Fibroblast of gingiva (primary cell): ENCODE results near the gene CDH13.
A peak's percentile ranks its signal among the peaks of the same experiment; 100 is the strongest.

Source experiments
- DNase-seq: peaks from one replicate; pipeline ENCODE4 v3.0.0-alpha.2; 2011; ENCODE audit warnings: low read depth

Gene CDH13

GRCh38 chr16:83682868-83683235 is 1056.1 kb downstream of the CDH13 start:
- DNase-seq = no peak

GRCh38 chr16:83685615-83686165 is 1058.9 kb downstream of the CDH13 start:
- DNase-seq = no peak

- DNase-seq = no peak
Measured at GRCh38 chr16:83686726-83687125, 1060.0 kb downstream of the CDH13 start.

GRCh38 chr16:83689385-83689831 is 1062.6 kb downstream of the CDH13 start:
- DNase-seq = peak; percentile 59

DNA sequence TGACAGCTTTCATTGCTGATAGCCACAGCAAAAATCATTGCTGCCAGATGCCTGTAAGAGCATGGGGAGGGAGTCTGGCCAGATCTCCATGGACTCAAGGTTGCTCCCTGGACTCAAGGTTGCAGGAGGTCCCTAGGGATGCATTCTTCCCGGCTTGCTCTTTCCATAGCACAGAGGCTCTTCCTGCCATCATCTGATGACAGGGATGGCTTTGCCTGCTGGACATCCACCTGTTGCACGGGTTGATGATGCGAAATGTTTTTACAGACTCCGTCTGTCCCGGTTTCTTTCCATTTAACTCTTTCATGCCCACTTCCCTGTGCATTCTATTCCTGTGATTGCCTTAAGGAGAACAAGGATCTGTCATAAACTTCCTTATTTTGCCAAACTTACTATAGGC is 1065.5 kb downstream of the CDH13 start:
- no peak for DNase-seq

- DNase-seq = peak; percentile 35
Measured at GRCh38 chr16:83698964-83699363, 1072.2 kb downstream of the CDH13 start.

DNA sequence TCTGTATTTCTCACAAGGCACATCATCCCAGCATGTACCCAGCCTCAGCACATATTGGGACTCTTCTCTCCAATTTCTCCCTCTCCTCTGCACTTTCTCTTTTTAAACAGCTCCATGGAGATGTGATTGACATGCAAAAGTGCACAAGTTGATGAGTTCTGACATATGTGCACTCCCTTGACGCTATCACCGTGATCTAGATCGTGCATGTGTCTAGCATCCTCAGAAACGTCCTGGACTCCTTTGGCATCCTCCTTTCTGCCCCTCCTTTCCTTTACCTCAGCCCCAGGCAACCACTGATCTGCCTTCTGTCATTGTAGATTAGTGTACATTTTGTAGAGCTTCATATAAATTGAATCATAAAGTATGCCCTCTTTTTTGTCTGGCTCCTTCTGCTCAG is 1073.0 kb downstream of the CDH13 start:
- DNase-seq = no peak

- DNase-seq = no peak
Measured at GRCh38 chr16:83700918-83701317, 1074.1 kb downstream of the CDH13 start.

- no peak for DNase-seq
Measured at GRCh38 chr16:83701494-83701893, 1074.7 kb downstream of the CDH13 start.

DNA sequence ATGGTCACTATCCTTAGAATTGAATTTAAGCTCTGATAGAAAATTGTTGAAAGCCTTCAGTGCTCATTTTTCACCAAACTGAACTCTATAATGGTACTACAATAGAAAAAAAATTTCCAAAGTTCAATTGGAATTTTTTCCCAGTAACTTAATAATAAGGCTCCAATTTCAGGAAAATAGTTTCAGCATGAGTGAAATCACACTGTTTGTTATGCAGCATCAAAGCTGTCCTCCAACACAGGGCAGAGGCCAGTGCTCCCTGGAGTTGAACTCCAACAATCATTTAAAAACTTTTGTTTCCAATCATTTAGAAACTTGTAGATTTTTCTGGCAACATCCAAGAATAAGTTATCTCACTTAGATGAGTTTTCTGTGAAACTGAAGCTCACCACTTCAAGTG is 1077.9 kb downstream of the CDH13 start:
- no peak for DNase-seq

- DNase-seq = no peak
Measured at GRCh38 chr16:83705856-83706255, 1079.1 kb downstream of the CDH13 start.

- no peak for DNase-seq
Measured at GRCh38 chr16:83706394-83706793, 1079.6 kb downstream of the CDH13 start.

DNA sequence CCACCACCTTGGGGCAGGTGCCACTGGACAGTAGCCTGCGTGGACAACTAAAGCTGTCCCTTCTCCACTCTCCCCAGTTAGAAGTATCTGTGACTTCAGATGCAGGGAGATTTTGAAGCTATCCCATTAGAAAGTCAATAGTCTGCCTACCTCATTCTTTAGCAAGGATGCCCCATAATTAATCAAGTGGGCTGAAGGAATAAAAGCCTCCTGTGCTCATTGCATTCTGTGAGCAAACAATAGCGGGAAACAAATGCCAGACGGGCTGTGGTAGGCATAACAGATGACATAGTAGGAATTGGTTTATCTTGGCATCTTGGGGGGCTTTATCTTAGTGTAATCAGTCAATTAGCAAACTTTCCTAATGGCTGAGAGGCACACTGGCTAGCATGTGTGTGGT is 1084.3 kb downstream of the CDH13 start:
- no peak for DNase-seq

DNA sequence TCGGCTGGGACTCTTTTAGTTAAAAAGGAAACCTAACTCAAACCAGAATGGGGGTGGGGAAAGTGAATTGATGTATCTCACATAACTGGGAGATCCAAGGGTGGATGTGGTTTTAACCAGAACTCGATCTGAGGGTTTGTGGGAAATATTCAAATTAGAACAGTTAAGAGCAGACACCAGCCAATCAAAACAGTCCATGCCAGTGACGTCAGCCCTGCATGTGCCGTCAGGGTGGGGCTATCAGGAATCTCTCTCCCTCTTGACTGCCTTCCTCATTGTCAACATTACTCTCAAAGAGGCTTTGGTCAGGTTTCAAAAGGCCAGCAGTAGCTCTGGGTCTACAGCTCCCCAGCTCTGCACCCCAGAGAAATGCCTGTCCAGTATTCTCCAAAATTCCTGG is 1086.8 kb downstream of the CDH13 start:
- DNase-seq = no peak

DNA sequence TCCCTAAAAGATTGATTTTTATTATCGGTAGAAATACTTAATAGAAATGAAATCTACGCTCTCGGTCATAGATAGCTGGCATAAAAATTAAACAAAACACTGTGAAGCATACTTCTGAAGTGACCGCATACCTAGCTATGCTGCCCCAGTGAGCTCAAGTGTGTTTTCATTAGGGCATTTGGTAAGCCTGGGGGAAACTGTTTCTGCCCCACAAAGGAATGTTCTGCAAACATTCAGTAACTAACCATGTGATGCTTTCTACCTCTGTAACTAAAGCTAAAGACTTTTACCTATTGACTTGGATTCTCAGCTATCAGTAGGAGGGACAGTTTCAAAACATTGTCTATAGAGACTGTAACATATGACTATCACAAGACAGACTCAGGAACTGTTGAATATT is 1087.5 kb downstream of the CDH13 start:
- DNase-seq = no peak

GRCh38 chr16:83715217-83715920 is 1088.6 kb downstream of the CDH13 start:
- DNase-seq = no peak

- no peak for DNase-seq
Measured at GRCh38 chr16:83717308-83717707, 1090.5 kb downstream of the CDH13 start.

DNA sequence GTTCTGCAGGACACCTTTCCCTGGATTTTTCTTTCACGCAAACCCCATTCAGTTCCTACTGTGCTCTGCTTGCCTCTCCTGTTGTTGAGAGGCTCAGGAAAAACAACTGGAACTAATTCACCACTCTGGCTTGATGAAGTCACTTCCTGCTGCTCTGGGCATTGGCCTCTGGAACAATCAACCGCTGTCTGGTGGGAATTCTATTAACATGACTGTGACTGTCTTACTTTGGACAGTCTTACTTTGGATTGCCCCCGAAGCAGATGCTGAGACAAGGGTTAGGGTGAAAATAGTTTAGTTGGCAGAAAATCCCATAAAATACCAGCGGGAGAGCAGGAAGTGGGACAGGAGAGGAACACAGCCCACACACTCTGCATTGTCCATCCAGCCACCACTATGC is 1091.0 kb downstream of the CDH13 start:
- no peak for DNase-seq

DNA sequence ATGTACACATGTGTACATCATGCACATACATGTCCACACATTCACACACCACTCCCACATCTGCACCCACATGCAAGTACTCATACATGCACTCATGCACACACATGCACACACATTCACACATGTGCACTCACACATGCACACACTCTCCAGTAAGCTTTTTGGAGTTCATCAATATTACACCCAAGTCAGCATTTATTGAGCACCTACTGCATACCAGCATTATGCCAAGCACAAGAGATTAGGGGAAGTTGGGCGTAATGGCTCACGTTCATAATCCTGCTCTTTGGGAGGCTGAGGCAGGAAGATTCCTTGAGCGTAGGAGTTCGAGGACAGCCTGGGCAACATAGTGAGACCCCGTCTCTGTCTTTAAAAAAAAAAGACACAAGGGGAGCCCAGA is 1093.4 kb downstream of the CDH13 start:
- DNase-seq = no peak

- DNase-seq = no peak
Measured at GRCh38 chr16:83720981-83721380, 1094.2 kb downstream of the CDH13 start.

DNA sequence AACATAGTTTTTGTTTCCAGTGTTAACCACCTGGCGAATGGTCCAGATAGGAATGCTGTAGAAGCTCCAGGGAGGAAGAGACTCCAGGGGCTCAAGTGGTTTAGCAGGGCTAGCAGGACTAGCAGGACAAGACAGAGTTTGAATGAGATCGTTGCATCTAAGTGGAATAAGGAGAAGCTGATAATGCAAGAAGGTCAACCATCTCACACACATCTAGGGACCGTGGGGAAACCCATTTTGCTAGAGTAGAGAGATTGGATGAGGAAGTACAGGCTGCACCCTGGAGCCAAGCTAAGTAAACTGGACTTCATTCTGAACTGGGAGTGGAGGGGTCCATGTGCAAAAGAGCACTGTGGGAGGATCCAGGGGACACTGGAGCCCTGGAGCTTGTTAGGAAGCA is 1094.9 kb downstream of the CDH13 start:
- DNase-seq = no peak

- no peak for DNase-seq
Measured at GRCh38 chr16:83722456-83723183, 1095.9 kb downstream of the CDH13 start.

GRCh38 chr16:83723244-83723643 is 1096.5 kb downstream of the CDH13 start:
- no peak for DNase-seq

GRCh38 chr16:83723901-83724300 is 1097.1 kb downstream of the CDH13 start:
- DNase-seq = no peak
